ENCODE results near the gene VPS33A.

DNA sequence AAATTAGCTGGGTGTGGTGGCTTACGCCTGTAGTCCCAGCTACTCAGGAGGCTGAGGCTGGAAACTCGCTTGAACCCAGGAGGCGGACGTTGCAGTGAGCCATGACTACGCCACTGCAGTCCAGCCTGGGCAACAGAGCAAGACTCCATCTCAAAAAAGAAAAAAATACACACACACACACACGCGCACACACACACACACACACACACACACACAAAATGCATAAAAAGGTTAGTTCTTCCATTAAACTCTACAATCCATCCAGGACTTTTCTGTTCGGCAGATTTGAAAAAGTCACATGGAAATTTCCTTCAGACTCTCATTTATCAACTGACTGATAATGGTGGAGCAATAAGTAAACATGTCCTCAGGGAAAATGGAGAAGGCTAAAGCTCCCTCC, 9.2 kb upstream of the VPS33A start:
- TF ChIP-seq, protein P1, sequence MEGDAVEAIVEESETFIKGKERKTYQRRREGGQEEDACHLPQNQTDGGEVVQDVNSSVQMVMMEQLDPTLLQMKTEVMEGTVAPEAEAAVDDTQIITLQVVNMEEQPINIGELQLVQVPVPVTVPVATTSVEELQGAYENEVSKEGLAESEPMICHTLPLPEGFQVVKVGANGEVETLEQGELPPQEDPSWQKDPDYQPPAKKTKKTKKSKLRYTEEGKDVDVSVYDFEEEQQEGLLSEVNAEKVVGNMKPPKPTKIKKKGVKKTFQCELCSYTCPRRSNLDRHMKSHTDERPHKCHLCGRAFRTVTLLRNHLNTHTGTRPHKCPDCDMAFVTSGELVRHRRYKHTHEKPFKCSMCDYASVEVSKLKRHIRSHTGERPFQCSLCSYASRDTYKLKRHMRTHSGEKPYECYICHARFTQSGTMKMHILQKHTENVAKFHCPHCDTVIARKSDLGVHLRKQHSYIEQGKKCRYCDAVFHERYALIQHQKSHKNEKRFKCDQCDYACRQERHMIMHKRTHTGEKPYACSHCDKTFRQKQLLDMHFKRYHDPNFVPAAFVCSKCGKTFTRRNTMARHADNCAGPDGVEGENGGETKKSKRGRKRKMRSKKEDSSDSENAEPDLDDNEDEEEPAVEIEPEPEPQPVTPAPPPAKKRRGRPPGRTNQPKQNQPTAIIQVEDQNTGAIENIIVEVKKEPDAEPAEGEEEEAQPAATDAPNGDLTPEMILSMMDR (IDR thresholded peaks at IDR 0.05; ENCODE audit: poor library complexity), result no peak
- TF ChIP-seq EZH2phosphoT487 (IDR thresholded peaks at IDR 0.05; ENCODE audit: low read depth, severe bottlenecking, unreplicated experiment), result no peak

Data from hepatocyte (in vitro differentiated cells).